ENCODE results near the gene FGFR4.

FGFR4 gene

GRCh38 chr5:177142778-177143177, 56.1 kb downstream of the FGFR4 start:
- no peak for DNase-seq
- no peaks in the 10 kb centered on the region for H3K9me3 ChIP-seq (ENCODE audit: control insufficient read depth, low read length)
- H2BK120ac ChIP-seq (ENCODE audit: low read depth, low read length) = no peak overlapping the region
- 100% methylated on average over 1 of the region's 1 CpG for WGBS
- no peak overlapping the region for H4K8ac ChIP-seq (ENCODE audit: low read length)
- H3K4me1 ChIP-seq (ENCODE audit: control insufficient read depth, insufficient read depth, low read depth, low read length) = peaks cover 6% of the 10 kb centered on the region
- H3K23ac ChIP-seq (ENCODE audit: low read length in 2 of 2) = no peak overlapping the region
- no peak overlapping the region for H2BK5ac ChIP-seq (ENCODE audit: low read depth, low read length, poor library complexity, severe bottlenecking)
- H2AK5ac ChIP-seq (ENCODE audit: low read length, severe bottlenecking) = no peak overlapping the region
- no peak overlapping the region for H3K4me3 ChIP-seq (ENCODE audit: insufficient read depth in 1 of 2, low read depth in 1 of 2, low read length in 2 of 2)
- no peak overlapping the region for H2AFZ ChIP-seq (ENCODE audit: low read depth, low read length)
- no peak overlapping the region for H3K4me2 ChIP-seq (ENCODE audit: low read length, poor library complexity, severe bottlenecking)
- no peak overlapping the region for H2BK15ac ChIP-seq (ENCODE audit: low read depth, poor library complexity, severe bottlenecking)
- H3K27me3 ChIP-seq (ENCODE audit: control insufficient read depth in 1 of 2, insufficient read depth in 1 of 2, low read length in 2 of 2) = no peaks in the 10 kb centered on the region
- peaks cover 42 to 78% of the 10 kb centered on the region in 2 experiments for H3K36me3 ChIP-seq (ENCODE audit: control insufficient read depth in 1 of 2, insufficient read depth in 2 of 2, low read depth in 1 of 2, low read length in 2 of 2)
- H3K4ac ChIP-seq (ENCODE audit: low read depth in 1 of 2, low read length in 2 of 2) = no peak overlapping the region
- no peak overlapping the region for H3K14ac ChIP-seq (ENCODE audit: low read length in 2 of 2)
- no peak overlapping the region for H2BK12ac ChIP-seq (ENCODE audit: low read length in 2 of 2)
- H3K79me1 ChIP-seq (replicated peaks; ENCODE audit: low read length, poor library complexity, severe bottlenecking) = no peaks in the 10 kb centered on the region
- H3K18ac ChIP-seq (ENCODE audit: low read depth in 1 of 2, low read length in 2 of 2) = no peak overlapping the region
- H4K91ac ChIP-seq (ENCODE audit: low read length) = no peak overlapping the region
- no peak overlapping the region for H3K9ac ChIP-seq (ENCODE audit: low read length)
- H3K27ac ChIP-seq (ENCODE audit: low read length, poor library complexity, severe bottlenecking) = no peak overlapping the region

GRCh38 chr5:177146891-177147638, 60.4 kb downstream of the FGFR4 start:
- Histone ChIP-seq H2AK5ac (ENCODE audit: low read length, severe bottlenecking) (no peak overlapping the region), H3K4me1 (ENCODE audit: control insufficient read depth, insufficient read depth, low read depth, low read length) (peaks cover 3% of the 10 kb centered on the region), H3K23ac (ENCODE audit: low read length in 2 of 2) (no peak overlapping the region), H2AFZ (ENCODE audit: low read depth, low read length) (no peak overlapping the region), H3K79me1 (replicated peaks; ENCODE audit: low read length, poor library complexity, severe bottlenecking) (peaks cover 2% of the 10 kb centered on the region), H3K4me3 (ENCODE audit: insufficient read depth in 1 of 2, low read depth in 1 of 2, low read length in 2 of 2) (no peak overlapping the region), H3K9ac (ENCODE audit: low read length) (peak overlapping the region; percentile 25), H4K91ac (ENCODE audit: low read length) (no peak overlapping the region), H3K9me3 (ENCODE audit: control insufficient read depth, low read length) (no peaks in the 10 kb centered on the region), H2BK12ac (ENCODE audit: low read length in 2 of 2) (no peak overlapping the region), H3K36me3 (ENCODE audit: control insufficient read depth in 1 of 2, insufficient read depth in 2 of 2, low read depth in 1 of 2, low read length in 2 of 2) (peaks cover 64 to 79% of the 10 kb centered on the region in 2 experiments), H3K4ac (ENCODE audit: low read depth in 1 of 2, low read length in 2 of 2) (no peak overlapping the region), H2BK120ac (ENCODE audit: low read depth, low read length) (no peak overlapping the region), H2BK5ac (ENCODE audit: low read depth, low read length, poor library complexity, severe bottlenecking) (no peak overlapping the region), H3K27ac (ENCODE audit: low read length, poor library complexity, severe bottlenecking) (peak overlapping the region; percentile 3), H3K27me3 (ENCODE audit: control insufficient read depth in 1 of 2, insufficient read depth in 1 of 2, low read length in 2 of 2) (no peaks in the 10 kb centered on the region), H3K18ac (ENCODE audit: low read depth in 1 of 2, low read length in 2 of 2) (no peak overlapping the region), H3K4me2 (ENCODE audit: low read length, poor library complexity, severe bottlenecking) (no peak overlapping the region), H4K8ac (ENCODE audit: low read length) (no peak overlapping the region), H3K14ac (ENCODE audit: low read length in 2 of 2) (no peak overlapping the region), H2BK15ac (ENCODE audit: low read depth, poor library complexity, severe bottlenecking) (no peak overlapping the region)
- DNase-seq = peak; percentile 42
- 95% methylated on average over 15 of the region's 17 CpGs for WGBS
